DMS153 treated with DMSO at 0.1 percent for 48 hours (cell line): ENCODE data around the gene DCST2.

Source experiments
- DNase-seq: peaks from one replicate; lab custom pipeline; 2025; ENCODE audit not compliant: unreplicated experiment; lab: John Stamatoyannopoulos, UW

DCST2 gene

DNA sequence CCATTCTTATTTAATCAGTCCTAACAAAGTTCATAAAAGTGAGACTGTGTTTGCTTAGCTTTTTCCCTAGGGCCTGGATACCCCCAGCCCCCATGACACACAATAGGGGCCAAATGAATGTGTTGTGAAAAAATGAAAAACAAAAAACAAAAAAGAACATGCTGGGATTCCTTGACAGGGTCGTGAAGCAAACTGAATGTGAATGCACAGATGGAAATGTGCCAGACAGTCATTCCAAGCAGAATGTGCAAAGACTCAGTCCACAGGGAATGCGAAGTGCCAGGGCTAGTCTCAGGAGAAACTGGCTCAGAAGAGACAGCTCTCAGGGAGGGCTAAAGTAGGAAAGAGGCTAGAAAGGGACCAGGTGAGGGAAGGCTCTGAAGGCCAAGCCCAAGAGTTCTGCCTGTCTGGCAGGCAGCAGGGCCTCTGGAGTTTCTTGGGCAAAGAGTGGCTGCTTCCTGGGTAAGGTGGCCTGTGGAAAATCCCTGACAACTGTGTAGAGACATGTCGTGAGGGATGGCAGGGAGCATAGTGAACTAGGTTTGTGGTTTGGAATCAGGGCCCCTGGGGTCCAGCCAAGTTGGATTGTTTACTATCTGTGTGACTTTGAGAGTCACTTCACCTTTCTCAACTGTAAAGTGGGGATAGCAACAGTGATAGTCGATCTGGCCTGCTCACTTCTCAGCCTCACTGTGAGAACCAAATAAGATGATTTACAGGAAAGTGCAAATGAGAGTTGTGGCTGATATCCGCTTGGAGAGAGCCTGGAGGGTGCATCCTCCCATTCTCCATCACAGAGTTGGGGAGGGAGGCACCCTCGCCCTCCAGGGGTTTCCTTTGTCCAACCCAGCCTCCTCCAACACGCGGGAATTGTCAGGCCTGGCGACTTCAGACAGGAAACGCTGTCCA lies 16.3 kb upstream of the DCST2 start:
- DNase-seq: no peak

DNA sequence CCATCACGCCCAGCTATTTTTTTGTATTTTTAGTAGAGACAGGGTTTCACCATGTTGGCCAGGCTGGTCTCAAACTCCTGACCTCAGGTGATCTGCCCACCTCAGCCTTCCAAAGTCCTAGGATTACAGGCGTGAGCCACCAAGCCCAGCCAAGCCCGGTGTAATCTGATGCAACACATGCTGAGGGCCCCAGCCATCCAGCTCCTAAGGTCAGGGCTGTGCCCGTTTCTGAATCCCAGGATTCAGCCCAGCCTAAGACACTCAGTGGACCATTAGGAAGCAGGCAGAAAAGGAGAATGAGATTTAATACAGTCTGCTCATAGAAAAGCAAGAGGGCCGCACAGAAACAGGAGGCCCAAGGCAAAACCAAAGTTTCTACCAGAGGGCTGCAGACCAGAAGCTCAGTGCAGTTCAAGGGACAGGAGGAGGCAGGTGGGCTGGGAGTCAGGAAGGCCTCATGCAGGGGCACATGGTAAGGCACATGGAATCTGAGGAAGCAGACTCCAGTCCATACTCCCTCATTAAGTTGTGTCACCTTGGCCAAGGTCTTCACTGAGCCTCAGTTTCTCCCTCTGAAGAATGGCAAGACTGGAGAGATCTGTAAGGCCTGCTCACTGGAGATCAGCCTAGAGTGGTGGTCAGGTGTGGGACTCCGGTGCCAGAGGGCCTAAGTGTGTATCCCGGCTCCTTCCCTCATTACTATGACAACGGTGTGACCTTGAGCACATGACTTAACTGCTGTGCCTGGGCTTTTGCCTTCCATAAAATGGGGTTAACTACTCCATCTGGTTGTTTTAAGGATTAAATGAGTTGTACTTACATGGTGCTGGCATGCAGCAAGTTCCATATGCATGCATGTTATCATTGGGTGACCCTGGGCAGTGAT lies 15.1 kb upstream of the DCST2 start:
- no peak for DNase-seq

DNA sequence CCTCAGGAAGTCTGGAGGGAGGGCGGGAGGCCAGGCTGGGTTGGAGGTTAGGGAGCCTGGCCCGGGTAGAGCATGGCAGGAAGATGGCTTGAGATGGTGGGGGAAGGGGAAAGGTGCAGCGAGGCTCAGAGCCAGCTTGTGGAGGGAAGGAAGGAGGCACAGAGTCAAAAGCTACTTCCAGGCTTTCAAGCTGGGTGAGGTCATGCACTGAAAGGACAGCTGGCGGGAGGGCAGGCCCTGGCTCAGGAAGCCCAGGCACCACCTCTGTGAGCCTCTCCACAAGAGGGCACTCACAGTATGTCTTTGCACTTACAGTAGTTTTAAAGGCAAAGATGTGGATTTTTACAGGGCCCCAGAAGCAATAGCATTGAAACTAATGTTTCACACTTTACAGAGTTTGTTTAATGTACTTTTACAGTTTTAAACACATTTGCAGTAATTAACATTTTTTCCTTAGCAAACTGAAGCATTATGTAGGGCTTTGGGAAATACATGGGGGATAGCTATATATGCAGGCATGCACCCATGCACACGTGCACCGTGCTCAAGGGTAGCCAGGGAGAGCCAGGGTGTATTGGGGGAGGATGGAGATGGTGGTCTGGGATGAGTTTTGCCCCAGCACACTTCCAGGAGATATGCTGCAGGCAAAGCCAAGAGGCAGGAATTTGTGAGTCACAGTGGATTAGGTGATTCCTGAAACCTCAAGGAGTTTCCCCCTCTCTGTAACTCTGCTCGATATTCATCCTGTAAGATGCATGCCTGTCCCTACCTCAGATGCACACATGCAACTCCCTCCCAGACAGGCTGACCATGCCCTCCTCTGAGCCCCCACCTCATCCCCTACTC lies 11.5 kb upstream of the DCST2 start:
- peak; percentile 90 for DNase-seq

DNA sequence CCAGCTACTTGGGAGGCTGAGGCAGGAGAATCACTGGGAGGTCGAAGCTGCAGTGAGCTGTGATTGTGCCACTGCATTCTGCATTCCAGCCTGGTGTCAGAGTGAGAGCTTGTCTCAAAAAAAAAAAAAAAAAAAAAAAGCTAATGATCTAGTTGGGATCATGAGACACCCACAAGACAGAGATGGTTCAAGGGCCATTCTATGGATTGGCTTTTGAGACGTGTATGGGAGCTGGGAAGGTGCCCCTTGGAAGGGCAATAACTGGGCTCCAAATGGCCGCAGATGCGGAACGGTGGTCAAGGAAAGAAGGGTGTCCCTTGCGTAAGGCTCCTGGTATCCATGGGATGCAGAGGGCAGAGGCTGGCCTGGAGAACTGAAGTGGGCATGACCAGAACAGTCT lies 10.8 kb upstream of the DCST2 start:
- DNase-seq: no peak

GRCh38 chr1:155043793-155044192 lies 10.2 kb upstream of the DCST2 start:
- no peak for DNase-seq

DNA sequence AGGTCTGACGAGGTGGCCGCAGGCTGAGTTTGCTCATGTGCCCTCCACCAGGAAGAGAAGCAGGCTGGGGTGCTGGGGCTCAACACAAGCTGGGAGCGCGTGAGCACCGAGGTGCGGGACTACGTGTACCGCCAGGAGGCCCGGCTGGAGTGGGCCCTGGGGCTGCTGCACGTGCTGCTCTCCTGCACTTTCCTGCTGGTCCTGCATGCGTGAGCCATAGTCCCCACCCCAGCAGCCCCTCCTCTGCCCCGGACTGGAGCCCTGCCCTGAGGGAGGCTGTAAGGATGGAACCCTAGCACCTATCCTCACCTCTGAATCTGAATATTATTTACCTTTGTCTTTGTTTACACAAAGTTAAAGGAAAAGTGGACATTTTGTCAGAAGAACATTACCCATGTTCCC lies 9.7 kb upstream of the DCST2 start:
- no peak for DNase-seq

- DNase-seq: no peak
Measured at GRCh38 chr1:155042789-155043188, 9.2 kb upstream of the DCST2 start.

GRCh38 chr1:155040358-155041093 lies 6.9 kb upstream of the DCST2 start:
- no peak for DNase-seq

DNA sequence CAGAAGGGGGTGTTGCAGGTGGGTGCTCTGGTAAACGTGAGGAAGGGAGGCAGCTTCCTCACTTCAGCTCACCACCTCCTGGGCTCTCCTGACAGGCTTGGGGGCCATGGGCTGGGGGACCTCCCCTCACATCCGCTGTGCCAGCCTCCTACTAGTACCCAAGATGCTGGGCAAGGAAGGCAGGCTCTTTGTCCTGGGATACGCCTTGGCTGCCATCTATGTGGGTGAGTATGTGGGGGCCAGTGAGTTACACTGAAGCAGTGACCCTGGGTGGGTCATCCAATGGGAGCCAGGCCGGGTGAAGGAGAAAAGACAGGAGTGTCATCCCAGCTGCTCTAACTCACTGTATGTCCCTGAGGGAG lies 5.7 kb upstream of the DCST2 start:
- DNase-seq: no peak

- DNase-seq: no peak
Measured at GRCh38 chr1:155038602-155039307, 5.2 kb upstream of the DCST2 start.

DNA sequence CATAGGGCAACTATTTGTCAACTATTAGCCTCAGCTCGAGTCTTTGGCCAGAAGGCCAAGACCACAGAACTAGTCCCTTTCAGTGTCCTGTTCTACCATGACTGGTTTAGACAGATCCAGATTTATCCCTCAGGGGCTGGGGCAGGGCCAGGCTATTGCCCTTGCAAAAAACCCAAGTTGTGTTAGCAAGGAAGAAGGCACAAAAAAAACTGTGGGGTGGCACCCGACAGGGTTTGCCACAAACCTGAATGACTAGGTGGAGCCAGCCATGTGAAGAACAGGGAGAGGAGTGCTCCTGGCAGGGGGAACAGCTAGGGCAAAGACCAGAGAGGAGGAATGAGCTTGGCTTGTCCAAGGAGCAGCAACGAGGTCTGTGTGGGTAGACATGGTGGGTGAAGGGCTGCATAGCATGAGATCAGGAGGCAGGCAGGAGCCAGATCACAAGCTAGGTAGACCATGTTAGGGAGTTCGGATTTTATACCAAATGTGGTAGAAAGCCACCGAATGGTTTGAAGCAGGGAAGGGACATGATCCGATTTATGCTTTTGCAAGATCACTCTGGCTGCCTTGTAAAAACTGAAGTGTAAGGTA lies 4.4 kb upstream of the DCST2 start:
- DNase-seq: no peak

- DNase-seq: no peak
Measured at GRCh38 chr1:155037043-155037442, 3.5 kb upstream of the DCST2 start.

DNA sequence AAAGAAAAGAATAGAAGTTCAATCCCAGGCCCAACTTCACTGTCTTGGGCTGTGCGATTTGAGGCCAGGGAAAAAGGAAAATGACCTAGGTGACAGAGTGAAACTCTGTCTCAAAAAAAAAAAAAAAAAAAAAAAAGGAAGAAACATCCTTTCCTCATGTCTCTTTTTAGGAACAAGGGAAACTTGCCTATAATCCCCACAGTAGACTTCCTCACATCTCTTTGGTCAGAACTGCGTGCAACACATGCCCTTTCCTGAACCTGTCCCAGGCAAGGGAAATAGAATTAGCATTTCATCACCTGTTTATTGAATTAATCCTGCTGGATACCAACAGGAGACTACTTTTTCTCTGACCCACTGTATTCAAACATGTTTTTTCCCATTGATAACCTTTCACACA lies 2.4 kb upstream of the DCST2 start:
- no peak for DNase-seq

- DNase-seq: no peak
Measured at GRCh38 chr1:155034318-155035208, 982 bp upstream of the DCST2 start.

GRCh38 chr1:155032886-155033285 lies 695 bp downstream of the DCST2 start:
- DNase-seq: no peak

DNA sequence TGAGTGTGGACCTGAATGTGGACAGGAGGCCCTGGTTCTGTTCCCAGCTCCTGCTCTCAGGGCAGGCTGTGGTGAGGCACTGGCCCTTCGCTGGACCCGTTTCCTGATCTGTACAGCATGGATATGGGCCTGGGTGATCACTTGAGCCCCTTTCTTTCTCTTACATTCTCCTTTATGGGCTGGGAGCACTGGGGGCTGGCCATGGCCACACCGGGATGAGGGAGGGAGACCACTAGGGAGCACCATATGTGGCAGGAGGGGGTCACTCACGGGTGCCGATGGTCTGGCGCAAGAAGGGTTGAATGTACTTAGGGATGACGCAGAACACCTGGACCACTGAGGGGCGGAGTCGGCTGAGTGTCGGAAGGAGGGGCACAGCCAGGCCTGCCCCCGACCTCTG lies 2.7 kb downstream of the DCST2 start:
- no peak for DNase-seq

DNA sequence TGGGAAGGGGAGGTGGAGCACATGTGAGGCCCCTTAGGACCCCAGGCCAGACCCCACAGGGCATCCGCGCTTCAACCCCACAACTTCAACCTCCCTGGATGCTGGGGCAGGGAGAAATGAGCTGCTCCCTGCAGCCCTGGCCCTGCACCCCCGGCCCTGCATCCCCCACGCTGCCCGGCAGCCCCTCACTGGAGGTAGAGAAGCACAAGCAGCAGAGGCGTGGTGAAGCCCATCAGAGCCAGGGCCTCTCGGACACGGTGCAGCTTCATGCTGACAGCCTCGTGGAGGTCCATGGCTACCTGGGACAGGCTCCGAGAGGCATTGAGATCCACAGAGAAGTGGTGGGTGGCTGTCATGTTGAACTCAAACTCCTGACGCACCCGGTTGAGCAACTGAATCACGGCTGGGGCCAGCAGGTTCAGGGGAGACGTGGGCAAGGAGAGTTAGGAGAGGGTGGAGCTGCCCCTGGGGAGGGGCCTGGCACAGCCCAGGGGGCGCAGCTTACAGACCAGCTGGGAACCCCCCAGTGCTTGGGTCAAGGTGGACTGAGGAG lies 3.3 kb downstream of the DCST2 start:
- DNase-seq: no peak

DNA sequence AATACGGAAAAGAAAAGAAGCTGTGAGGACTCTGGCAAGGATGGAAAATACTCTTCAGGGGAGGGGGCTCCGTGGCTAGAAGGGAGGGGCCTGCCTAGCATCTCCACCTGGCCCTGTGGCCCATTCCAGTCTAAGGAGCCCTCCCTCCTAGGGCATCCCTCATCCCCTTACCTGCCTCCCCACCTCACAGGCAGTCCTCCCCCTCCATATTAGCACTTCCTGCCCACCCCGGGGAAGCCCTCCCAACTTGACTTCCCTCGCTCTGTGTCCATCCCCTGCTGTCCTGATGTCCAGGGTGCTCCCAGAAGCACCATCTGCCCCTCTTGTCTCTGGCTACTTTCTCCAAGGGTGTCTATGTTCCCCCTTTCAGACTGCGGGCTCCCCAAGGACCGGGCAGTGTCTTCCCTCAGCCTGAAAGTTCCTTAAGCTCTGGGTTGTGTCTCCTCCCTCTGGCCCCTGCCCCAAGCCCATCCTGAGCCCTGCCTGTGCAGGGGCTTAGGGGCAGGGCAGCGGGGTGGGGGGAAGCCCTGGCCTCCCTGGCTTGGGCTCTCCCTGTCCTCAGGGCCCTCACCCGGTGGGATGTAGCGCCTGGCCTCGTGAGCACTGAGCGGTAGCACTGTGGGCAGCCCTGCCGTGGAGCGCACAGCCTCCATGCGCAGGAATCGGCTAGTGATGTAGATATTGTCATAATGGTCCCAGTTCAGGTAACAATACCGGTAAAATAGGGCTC lies 3.9 kb downstream of the DCST2 start:
- DNase-seq: no peak
